ENCODE results near the gene SFMBT2.

- TF ChIP-seq CTCF (conservative IDR thresholded peaks at IDR 0.05; ENCODE audit: low read depth, low read length) (no peak), MAFK (IDR thresholded peaks at IDR 0.05; ENCODE audit: low read depth, low read length) (no peak), POLR2A (IDR thresholded peaks at IDR 0.05; ENCODE audit: low read depth, low read length) (no peak), RCOR1 (IDR thresholded peaks at IDR 0.05; ENCODE audit: insufficient replicate concordance, low read length) (no peak), ELK1 (IDR thresholded peaks at IDR 0.05; ENCODE audit: borderline replicate concordance, low read depth, low read length) (no peak)
Observed at GRCh38 chr10:7316839-7317238, 94.0 kb downstream of the SFMBT2 start.

Measured in IMR-90 (cell line).